Adrenal gland (tissue), 12 donors: ENCODE results near the gene TBC1D9B. TPM values are rescaled to one million over a fixed set of nuclear protein-coding genes. Genes with fewer than 3 reads are reported as not detected.

Experiments used
- DNase-seq, 7 donors: peaks; one replicate each; pipeline ENCODE4 v3.0.0-alpha.2; 2019 to 2020
- H3K27ac ChIP-seq, 5 donors: fragments of 200-600 bp; sonication (generic) in 4 of 5; 1 replicate in 3 of 5; 2 replicates in 2 of 5; pipeline versions ENCODE4 v1.5.1 to v1.8.0; 2016 to 2020; ENCODE audit warnings: mild to moderate bottlenecking in 1 of 5
- H3K27me3 ChIP-seq: fragments of 200-600 bp; 2 replicates; pipeline ENCODE4 v1.8.0; 2021
- H3K36me3 ChIP-seq, 2 donors: fragments of 200-600 bp; replicated peaks in 1 of 2; 1 replicate in 1 of 2; 2 replicates in 1 of 2; pipeline versions ENCODE4 v1.5.1 to v1.8.0; 2018 to 2022
- H3K4me1 ChIP-seq, 2 donors: fragments of 200-600 bp; replicated peaks in 1 of 2; 1 replicate in 1 of 2; 2 replicates in 1 of 2; pipeline versions ENCODE4 v1.5.1 to v1.8.0; 2018 to 2021
- H3K4me3 ChIP-seq, 4 donors: fragments of 200-600 bp; sonication (generic) in 3 of 4; one replicate each; pipeline ENCODE4 v1.5.1; 2016 to 2018
- H3K9me3 ChIP-seq, 3 donors: fragments of 200-600 bp; sonication (generic) in 1 of 3; replicated peaks in 1 of 3; 1 replicate in 2 of 3; 2 replicates in 1 of 3; pipeline versions ENCODE4 v1.5.1 to v1.8.0; 2016 to 2021
- CTCF ChIP-seq, 6 experiments: fragments of 450-650 bp in 4 of 6; fragments of 200-600 bp in 2 of 6; sonication (generic) in 1 of 6; IDR thresholded peaks; 1 replicate in 5 of 6; 2 replicates in 1 of 6; pipeline versions ENCODE4 v1.5.1 to v1.8.0; 2016 to 2021; ENCODE audit warnings: antibody characterized with exemption in 6 of 6, mild to moderate bottlenecking in 2 of 6, moderate library complexity in 1 of 6
- POLR2A ChIP-seq, 2 donors: fragments of 450-650 bp; IDR thresholded peaks; one replicate each; pipeline ENCODE4 v1.6.1; 2017; ENCODE audit warnings: antibody characterized with exemption in 2 of 2, mild to moderate bottlenecking in 2 of 2, moderate library complexity in 1 of 2
- WGBS, 4 donors: extraction: QIAGEN DNeasy Blood & Tissue Kit in 2 of 4; methylation state at CpG; one replicate each; pipeline versions ENCODE4 v1.1.5 to v1.1.7; 2013 to 2017; 5-methylcytosine and 5-hydroxymethylcytosine counted together
- intact Hi-C, 2 donors: fragments of 100-400 bp; cut with DNase I; formaldehyde crosslinking; loops; one replicate each; pipeline versions ENCODE4 v1.14.1 to v1.15.0; 2022 to 2023
- polyA plus RNA-seq, 3 donors: library from polyadenylated mRNA; stranded (reverse); fragments of 200-250 nt in 2 of 3; fragments of 350-450 nt in 1 of 3; fragmentation: Illumina TruSeq in 1 of 3; extraction: RNeasy Lipid Tissue Mini Kit (QIAGEN cat#74804) in 1 of 3; gene quantifications; one replicate each; pipeline ENCODE4 v1.2.3, GENCODE V29; 2013 to 2014
- total RNA-seq, 9 donors: library from RNA; depleted of rRNA in 4 of 9; stranded (reverse); fragments of >200 nt in 4 of 9; fragments of 120-200 nt in 1 of 9; fragmentation: NEBNext Ultra II Directional in 1 of 9; extraction: Animal tissue kit (Norgen Biotek cat#: 25700) in 1 of 9; gene quantifications; one replicate each; pipeline versions ENCODE4 v1.1.0 to v1.2.4, GENCODE V29; 2013 to 2023
- donor health status: healthy with polysubstance abuse.
- donor health status: Bipolar disorder and iron deficiency.
- donor health status: DM: yes; HTN: yes; CAD: no.
- donor health status: DM: no; HTN: no; CAD: no.
- donor health status: DM: no; HTN: no; CAD: no.
- donor health status: DM: yes; HTN: yes; CAD: no.

Gene TBC1D9B
- total and polyA plus RNA-seq, 12 donors = 30.7 to 192 (median 128) TPM

GRCh38 chr5:179878222-179879002 is 29.3 kb downstream of the TBC1D9B start:
- no peak for DNase-seq
- Histone ChIP-seq H3K27ac (no peak overlapping the region), H3K4me1 (no peaks in the 10 kb centered on the region), H3K9me3 (peaks cover 0 to 10% (median 0%) of the 10 kb centered on the region in 3 donors), H3K4me3 (no peak overlapping the region), H3K36me3 (peaks cover 0 to 56% of the 10 kb centered on the region in 2 donors), H3K27me3 (no peaks in the 10 kb centered on the region)
- TF ChIP-seq CTCF (IDR thresholded peaks at IDR 0.05) (no peak), POLR2A (IDR thresholded peaks at IDR 0.05) (no peak)
- 88 to 95% (median 92%) methylated on average over 6 to 26 of the region's 26 CpGs for WGBS, 4 donors
- intact Hi-C loops = no loop called here

- Histone ChIP-seq H3K36me3 (peaks cover 0 to 70% of the 10 kb centered on the region in 2 donors), H3K4me3 (no peak overlapping the region), H3K27ac (no peak overlapping the region), H3K4me1 (no peaks in the 10 kb centered on the region), H3K27me3 (no peaks in the 10 kb centered on the region), H3K9me3 (no peaks in the 10 kb centered on the region)
- no peak for DNase-seq
- 80 to 89% (median 83%) methylated on average over 3 of the region's 3 CpGs for WGBS, 4 donors
- TF ChIP-seq POLR2A (IDR thresholded peaks at IDR 0.05) (no peak), CTCF (IDR thresholded peaks at IDR 0.05) (no peak)
- intact Hi-C loops = no loop called here
These were observed 31.1 kb downstream of the TBC1D9B start for GRCh38 chr5:179876610-179876952.

- H3K36me3 ChIP-seq = peaks cover 0 to 75% of the 10 kb centered on the region in 2 donors
- intact Hi-C loops = no loop called here
These were observed 31.7 kb downstream of the TBC1D9B start for GRCh38 chr5:179875741-179876609.

More at GRCh38 chr5:179875741-179876609, 31.7 kb downstream of the TBC1D9B start:
- peak in 1 of 7 donors; percentile 17 for DNase-seq
- Histone ChIP-seq H3K4me1 (no peaks in the 10 kb centered on the region), H3K9me3 (no peaks in the 10 kb centered on the region), H3K27ac (no peak overlapping the region), H3K4me3 (no peak overlapping the region), H3K27me3 (no peaks in the 10 kb centered on the region)
- no peak for TF ChIP-seq POLR2A (IDR thresholded peaks at IDR 0.05)
- no peak for TF ChIP-seq CTCF (IDR thresholded peaks at IDR 0.05)
- 75 to 86% (median 80%) methylated on average over 11 to 16 of the region's 16 CpGs for WGBS, 4 donors
